Measurements from ENCODE around the gene ZNF396.

- no peak for TF ChIP-seq CTCF (IDR thresholded peaks at IDR 0.05)
- TF ChIP-seq POLR2A (IDR thresholded peaks at IDR 0.05): peak in 1 of 2 donors; percentile 57
Measured at GRCh38 chr18:35343936-35344735, 33.0 kb downstream of the ZNF396 start, which contains the start of gene ZNF24.

All from heart left ventricle (tissue), 13 donors.